Stimulated activated CD8-positive, alpha-beta memory T cell treated with anti-CD3 and anti-CD28 coated beads, Interleukin-2, amount 100 ng/mL, for 48 hours (primary cell): ENCODE measurements around the gene ARHGEF40.

ENCODE experiments used
- DNase-seq, 2 donors: peaks; one replicate each; pipeline ENCODE4 v3.0.0-alpha.2; 2020; ENCODE audit warnings: low read depth in 2 of 2

Gene ARHGEF40

GRCh38 chr14:21070083-21070609 lies at the start of gene ARHGEF40:
TSS of gene ARHGEF40 (plus strand) at chr14:21070304. CDS start at chr14:21070397, 93 bp downstream.
- DNase-seq, result no peak

- DNase-seq, result no peak
Measured at GRCh38 chr14:21020977-21021545, 49.0 kb upstream of the ARHGEF40 start.

GRCh38 chr14:21022686-21023085 lies 47.4 kb upstream of the ARHGEF40 start:
- DNase-seq, result no peak

- no peak for DNase-seq
Measured at GRCh38 chr14:21023174-21023573, 46.9 kb upstream of the ARHGEF40 start.

- no peak for DNase-seq
Measured at GRCh38 chr14:21023817-21024584, 46.1 kb upstream of the ARHGEF40 start.

GRCh38 chr14:21024585-21025370 lies 45.3 kb upstream of the ARHGEF40 start, which contains the start of gene NDRG2:
TSS of gene NDRG2 (minus strand) at chr14:21025061. CDS start at chr14:21023315, 1,746 bp downstream.
- peak; percentile 47 to 57 for DNase-seq

GRCh38 chr14:21025371-21026273 lies 44.5 kb upstream of the ARHGEF40 start:
- no peak for DNase-seq

GRCh38 chr14:21026274-21026987 lies 43.7 kb upstream of the ARHGEF40 start:
- DNase-seq, result no peak

GRCh38 chr14:21026988-21027315 lies 43.2 kb upstream of the ARHGEF40 start:
- no peak for DNase-seq

- DNase-seq, result no peak
Measured at GRCh38 chr14:21029917-21030316, 40.2 kb upstream of the ARHGEF40 start, which contains the start of gene TPPP2. TSS of gene TPPP2 (plus strand) at chr14:21030217. CDS start at chr14:21030582, 365 bp downstream.

GRCh38 chr14:21030531-21030930 lies 39.6 kb upstream of the ARHGEF40 start:
- no peak for DNase-seq

GRCh38 chr14:21032326-21033132 lies 37.6 kb upstream of the ARHGEF40 start:
- no peak for DNase-seq

- DNase-seq, result no peak
Measured at GRCh38 chr14:21033133-21033698, 36.9 kb upstream of the ARHGEF40 start.

- no peak for DNase-seq
Measured at GRCh38 chr14:21034707-21035106, 35.4 kb upstream of the ARHGEF40 start, which contains the start of gene RNASE13. TSS of gene RNASE13 (minus strand) at chr14:21034807. CDS start at chr14:21034288, 519 bp downstream.

- no peak for DNase-seq
Measured at GRCh38 chr14:21036751-21037150, 33.4 kb upstream of the ARHGEF40 start.

- DNase-seq, result no peak
Measured at GRCh38 chr14:21037156-21037555, 32.9 kb upstream of the ARHGEF40 start.

- no peak for DNase-seq
Measured at GRCh38 chr14:21038441-21039422, 31.4 kb upstream of the ARHGEF40 start.
